Measurements from ENCODE around the gene RILP. TPM values are rescaled to one million over a fixed set of nuclear protein-coding genes. Genes with fewer than 3 reads are reported as not detected.

The RILP gene
- total RNA-seq, 1 experiment from 2014 or later, result 25.4 TPM

DNA sequence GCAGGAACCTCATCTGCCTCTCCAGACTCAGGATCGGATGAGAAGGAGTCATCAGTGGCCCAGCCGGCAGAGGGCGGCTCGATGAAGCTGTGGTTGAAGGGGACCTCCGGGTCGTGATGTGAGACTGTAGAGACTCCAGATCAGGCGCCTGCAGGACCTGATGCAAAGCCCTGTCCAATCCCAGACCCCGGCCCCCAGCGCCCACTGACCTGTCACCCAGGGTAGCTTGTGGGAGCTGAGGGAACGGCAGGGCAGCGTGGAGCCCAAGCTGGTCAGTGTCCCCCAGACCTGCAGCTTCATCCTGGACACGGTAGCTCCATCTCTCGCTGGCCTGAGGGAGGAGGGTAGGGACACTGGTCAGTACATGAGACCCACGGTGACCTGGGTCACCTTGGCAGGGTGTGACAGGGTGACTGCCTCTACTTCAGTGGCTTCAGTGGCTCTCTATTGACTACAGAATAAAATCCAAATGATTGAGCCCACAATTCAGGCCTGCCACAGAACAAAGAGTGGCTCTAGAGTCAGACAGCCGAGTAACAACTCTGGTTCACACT, 12.9 kb downstream of the RILP start:
- no peak for DNase-seq (ENCODE audit: low read depth)
- in situ Hi-C loops (cut with HindIII; ENCODE audit: low pct_unique_long_range_greater_than_20kb, low sequenced_read_pairs), result no loop called here

DNA sequence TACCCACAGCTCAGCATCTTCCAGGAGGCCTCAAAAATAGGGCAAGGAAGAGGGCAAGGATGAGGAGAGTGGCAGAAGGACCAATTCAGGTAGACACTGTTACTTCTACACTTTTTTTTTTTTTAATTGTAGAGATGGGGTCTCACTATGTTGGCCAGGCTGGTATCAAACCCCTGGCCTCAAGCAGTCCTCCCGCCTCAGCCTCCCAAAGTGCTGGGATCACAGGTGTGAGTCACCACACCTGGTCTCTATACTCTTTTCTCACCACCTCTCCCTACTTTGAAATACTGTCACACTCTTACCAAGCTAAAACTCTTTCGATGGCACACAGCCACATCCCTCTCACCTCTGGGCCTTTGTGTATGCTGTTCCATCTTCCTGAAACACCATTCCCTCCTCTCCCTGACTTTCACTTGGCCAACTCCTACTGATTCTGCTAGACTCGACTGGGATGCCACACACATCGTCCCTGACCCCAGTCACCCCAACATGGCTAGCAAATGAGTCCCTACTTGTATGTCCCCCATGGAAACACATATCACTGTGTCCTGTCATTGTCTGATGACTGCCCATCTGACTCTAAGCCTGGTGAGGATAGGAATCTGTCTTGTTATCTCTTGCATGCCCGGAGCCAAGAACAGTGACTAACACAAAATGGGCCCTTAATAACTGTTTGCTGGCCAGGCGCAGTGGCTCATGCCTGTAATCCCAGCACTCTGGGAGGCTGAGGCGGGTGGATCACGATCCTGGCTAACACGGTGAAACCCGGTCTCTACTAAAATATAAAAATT, 13.8 kb downstream of the RILP start:
- no peak for DNase-seq (ENCODE audit: low read depth)
- in situ Hi-C loops (cut with HindIII; ENCODE audit: low pct_unique_long_range_greater_than_20kb, low sequenced_read_pairs), result no loop called here

DNA sequence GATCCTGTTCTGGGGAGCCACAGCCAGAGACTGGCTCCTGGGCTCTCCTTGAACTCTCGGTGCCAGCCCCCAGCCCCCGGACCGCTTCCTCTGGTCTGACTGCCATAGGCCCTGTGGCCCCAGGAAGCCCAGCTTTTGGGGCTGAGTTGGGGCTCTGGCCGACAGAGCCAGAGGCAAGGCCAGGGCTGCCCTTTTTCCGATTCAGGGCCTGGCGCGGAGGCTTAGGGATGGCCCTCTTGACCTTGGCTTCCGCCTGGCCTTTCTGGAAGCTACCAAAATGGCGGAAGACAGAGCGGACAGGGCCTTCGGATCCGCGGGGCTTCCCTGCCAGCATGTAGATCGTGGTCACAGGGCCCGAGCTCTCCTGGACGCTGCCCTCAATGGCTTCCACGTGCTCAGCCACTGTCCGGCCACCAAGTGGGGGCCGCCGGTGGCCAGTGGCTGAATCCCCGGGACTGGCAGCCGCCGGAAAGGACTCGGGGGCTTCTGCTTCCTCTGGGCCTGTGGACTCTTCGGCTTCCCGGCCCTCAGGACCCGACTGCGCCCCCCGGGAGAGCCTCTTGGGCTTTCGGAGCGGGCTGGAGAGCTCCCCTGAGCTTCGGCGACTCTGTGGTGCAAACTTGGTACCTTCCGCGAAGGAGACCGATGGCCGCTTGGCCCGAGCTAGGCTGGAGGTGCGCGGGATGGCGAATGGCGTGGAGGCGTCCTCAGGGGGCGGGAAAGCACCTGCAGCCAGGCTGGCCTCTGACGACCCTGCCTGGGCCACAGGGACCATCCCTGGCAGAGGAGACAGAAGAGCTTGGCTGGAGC, 14.6 kb downstream of the RILP start:
- no peak for DNase-seq (ENCODE audit: low read depth)
- in situ Hi-C loops (cut with HindIII; ENCODE audit: low pct_unique_long_range_greater_than_20kb, low sequenced_read_pairs), result no loop called here

DNA sequence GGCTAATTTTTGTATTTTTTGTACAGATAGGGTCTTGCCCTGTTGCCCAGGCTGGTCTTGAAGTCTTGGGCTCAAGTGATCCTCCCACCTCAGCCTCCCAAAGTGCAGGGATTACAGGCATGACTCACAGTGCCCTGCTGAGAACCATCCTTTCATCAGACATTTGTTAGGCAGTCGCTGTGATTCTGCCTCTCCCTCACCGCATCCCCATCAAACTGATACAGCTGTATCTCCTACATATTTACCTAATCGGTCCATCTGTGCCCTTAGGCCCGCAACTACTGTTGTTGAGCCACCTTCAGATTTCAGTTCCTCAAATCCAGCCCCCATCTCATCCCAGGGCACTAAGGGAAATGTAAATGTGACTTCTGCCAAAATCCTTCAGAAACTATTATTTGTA, 19.0 kb downstream of the RILP start:
- in situ Hi-C loops (cut with HindIII; ENCODE audit: low pct_unique_long_range_greater_than_20kb, low sequenced_read_pairs), result no loop called here

DNA sequence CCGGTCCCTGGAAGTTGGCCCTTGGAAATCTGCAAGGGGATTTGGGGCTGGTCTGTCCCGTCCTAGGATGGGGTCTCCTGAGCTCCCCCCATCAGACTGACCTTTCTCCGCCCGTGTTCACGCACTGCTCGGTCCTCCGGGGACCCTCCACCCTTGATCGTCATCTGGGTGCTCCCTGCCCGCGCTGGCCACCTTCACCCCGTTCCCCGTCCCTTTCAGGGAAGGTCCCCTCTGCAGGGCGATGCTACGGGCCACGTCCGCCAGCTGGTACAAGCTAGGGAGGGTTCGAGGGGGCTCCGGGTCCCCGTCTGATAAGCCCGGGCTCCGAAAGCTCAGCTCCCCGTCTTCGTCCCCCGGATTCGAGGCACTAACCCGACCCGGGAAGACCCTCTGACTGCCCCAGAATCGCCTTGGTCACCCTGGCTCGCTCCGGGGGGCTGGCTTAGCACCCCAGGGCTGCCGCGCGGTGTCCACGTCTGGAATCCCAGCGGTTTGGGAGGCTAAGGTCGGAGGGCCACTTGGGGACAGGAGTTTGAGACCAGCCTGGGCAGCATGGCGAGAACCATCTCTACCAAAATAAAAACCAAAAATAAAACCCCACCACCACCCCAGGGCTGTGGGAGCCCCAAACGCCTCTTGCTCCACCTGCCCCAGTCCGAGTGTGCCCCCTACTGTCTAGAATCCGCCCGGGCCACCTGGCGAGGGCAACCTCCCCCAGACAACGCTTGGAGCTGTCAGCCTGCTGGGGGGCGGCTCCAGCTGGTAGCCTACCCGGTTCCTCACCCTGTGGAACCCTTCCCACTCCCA, 20.0 kb downstream of the RILP start:
- in situ Hi-C loops (cut with HindIII; ENCODE audit: low pct_unique_long_range_greater_than_20kb, low sequenced_read_pairs), result no loop called here
- no peak for DNase-seq (ENCODE audit: low read depth)

More for the DNA sequence above, 19.0 kb downstream of the RILP start:
- DNase-seq (ENCODE audit: low read depth), result no peak

DNA sequence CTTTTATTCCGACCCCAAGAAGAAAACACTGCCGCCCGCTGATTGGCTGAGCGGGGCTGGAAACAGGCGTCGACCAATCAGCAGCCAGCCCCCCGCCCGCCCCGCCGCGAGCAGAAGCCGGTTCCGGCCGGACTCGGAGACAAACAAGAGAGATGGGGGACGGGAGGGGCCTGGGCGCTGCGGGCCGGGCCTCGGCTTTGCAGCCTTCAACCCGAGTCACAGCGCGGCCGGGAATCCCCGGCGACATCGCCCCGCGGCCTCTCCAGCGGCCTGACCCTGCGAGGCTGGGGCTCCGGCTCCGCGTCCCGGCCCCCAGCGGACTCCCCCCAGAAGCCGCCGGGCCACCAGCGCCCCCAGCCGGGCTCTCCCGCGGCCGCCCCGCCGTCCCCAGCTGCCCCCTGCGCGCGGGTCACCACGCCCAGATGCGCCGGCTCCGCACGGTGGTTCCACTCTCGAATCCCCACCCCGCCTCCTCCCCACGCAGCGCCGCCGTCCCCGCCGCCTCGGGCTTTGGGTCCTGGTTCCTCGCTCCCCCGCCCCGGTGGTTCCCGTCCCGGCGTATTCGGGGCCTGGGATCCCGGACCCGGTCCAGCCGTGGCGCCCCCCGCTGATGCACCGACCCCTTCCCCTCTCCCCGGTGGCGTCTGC, 20.7 kb downstream of the RILP start:
- in situ Hi-C loops (cut with HindIII; ENCODE audit: low pct_unique_long_range_greater_than_20kb, low sequenced_read_pairs), result no loop called here
- peak; percentile 93 for DNase-seq (ENCODE audit: low read depth)

DNA sequence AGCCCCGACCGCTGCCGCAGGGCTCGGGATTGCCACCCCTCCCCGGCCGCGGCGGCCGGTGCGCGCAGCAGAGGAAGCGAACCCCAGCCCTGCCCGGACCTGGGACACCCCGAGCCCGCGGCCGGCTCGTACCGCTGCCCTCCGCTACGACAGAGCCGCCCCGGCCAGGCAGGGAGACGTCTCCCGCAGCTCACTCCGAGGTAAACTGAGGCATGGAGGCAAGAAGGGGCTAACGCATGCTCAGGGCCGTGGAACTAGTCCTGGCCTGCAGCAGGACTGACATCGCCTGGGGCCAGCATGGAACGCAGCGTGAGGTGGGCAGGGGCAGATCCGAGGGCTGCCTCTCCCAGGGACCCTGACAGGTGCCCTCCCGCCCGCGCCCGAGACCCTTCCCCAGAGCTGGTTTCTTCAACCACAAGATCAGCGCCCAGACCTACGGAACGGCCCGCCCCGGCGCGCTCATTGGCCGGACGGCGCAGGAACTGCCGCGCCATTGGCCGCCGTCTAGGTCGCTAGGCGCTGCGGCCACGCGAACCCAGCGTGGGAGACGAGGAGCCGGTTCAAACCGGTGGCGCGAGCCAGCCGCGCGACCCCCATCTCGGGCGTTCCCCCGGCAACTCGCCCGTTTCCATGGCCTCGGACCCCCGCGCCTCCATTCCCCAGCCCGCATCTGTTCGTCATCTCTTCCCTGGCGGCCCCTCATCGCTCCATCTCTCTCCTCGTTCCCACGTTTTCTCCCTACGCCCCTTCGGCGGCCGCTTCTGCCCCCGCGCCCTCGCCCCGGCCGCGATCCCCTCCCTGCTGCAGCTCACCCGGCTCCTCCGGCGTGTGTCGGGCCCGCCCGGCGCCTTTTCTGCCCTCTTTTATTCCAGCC, 21.4 kb downstream of the RILP start, which contains the start of gene SLC43A2:
Gene SLC43A2, minus strand, starts transcription at position 853 of the 874 bp plus-strand sequence. CDS start 960 bp downstream, outside the sequence.
- in situ Hi-C loops (cut with HindIII; ENCODE audit: low pct_unique_long_range_greater_than_20kb, low sequenced_read_pairs), result no loop called here
- peak; percentile 65 for DNase-seq (ENCODE audit: low read depth)

DNA sequence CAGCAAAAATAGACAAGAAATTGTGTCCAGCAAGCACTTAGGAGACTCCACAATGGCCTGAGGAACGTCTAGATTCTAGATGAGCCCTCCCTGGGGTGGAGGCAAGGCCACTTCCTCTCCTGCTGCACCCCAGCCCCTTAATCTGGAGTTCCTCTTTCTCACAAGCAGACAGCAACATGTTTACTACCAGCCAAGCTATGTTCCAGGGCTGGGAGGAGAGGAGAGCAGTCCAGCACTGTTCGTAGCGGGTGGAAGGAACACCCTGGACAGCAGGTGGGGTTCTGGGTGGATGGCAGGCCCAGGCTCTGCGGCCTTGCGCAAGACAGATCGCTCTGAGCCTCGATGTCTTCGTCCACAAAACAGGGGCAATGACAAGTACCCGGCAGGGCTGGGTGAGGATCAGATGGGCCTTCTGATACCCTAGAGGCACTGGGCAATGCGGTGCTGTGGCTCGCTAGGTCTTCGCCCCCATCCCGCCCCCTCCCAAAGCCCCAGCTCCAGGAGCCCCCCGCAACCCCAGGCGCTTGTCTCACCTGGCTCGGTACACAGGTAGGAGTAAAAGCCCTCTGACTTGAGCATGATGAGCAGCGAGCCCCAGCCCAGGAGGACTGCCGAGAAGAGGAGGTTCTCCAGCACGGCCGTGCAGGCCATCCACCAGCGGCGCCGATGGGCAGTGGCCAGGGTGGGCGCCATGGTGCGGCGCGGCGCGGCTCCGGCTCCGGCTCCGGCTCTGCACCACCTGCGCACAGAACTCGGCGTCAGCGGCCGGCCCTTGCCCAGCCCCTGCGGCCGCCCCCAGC, 22.3 kb downstream of the RILP start:
- in situ Hi-C loops (cut with HindIII; ENCODE audit: low pct_unique_long_range_greater_than_20kb, low sequenced_read_pairs), result no loop called here

DNA sequence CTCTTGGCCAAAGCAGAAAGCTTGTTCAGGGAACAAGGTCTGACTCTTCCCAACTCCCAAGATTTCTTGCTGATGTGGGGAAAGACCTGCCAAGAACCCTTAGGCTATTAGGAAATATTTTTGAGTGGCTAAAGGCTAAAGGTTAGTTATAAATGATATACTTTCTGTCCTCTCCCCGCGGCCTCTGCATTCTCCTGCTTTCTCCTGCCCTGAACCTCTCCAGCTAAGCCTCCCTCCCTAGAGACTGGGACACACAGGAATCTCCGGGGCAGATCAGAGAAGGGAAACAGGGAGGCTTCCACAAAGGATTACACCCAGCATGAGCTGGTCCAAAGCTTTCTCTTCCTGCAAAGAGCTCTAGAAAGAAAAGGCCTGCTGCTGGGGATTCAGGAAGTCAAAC, 23.3 kb downstream of the RILP start:
- in situ Hi-C loops (cut with HindIII; ENCODE audit: low pct_unique_long_range_greater_than_20kb, low sequenced_read_pairs), result no loop called here

More for the DNA sequence above, 22.3 kb downstream of the RILP start:
- DNase-seq (ENCODE audit: low read depth), result no peak

DNA sequence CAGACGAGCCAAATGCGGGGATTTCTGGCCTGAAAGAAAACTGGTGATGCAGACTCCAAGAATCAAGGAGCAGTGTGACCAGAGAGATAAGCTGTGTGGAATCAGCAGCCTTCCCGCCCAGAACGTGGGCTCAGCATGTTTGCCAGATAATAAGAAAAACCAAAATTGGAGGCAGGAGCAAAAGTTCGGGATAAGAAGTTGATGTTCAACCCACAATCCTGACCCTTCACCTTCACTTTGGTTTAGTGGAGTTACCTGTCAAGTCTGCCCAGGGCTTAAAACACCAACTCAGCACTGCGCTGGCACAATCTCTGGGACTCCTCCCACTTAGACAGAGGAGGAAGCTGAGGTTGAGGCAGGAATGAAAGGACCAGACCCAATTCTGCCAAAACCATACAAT, 24.1 kb downstream of the RILP start:
- in situ Hi-C loops (cut with HindIII; ENCODE audit: low pct_unique_long_range_greater_than_20kb, low sequenced_read_pairs), result no loop called here
- DNase-seq (ENCODE audit: low read depth), result no peak

More for the DNA sequence above, 23.3 kb downstream of the RILP start:
- DNase-seq (ENCODE audit: low read depth), result no peak

DNA sequence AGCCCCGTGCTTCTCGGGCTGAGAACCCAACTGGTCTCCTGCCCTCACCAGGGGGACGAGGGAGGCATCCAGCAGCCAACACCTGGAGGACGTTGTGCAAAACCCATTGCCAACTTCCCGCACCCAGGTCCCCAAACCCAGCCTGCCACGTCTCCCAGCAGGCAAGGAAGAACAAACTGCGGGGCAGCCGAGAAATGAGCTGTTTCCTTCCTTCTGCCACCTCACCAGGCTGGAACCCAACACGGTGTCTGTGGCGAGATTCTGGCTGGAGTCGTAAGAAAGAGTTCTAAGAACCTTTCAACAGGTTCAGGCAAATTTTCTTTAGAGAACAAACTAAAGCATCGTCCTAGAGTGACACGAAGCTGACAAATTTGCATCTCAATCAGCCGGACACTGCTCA, 24.6 kb downstream of the RILP start:
- in situ Hi-C loops (cut with HindIII; ENCODE audit: low pct_unique_long_range_greater_than_20kb, low sequenced_read_pairs), result no loop called here

DNA sequence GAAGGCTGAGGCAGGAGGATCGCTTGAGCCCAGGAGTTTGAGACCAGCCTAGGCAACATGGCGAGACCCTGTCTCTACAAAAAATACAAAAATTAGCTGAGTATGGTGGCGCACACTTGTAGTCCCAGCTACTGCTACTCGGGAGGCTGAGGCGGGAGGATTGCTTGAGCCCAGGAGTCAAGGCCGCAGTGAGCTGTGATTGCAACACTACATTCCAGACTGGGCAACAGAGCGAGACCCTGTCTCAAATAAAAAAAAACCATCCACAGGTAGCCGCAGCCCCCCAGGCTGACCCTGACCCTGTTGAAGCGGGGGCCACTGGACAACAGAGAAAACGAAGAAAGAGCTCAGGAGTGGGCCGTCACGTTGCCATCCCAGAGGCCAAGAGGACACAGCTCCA, 25.0 kb downstream of the RILP start:
- in situ Hi-C loops (cut with HindIII; ENCODE audit: low pct_unique_long_range_greater_than_20kb, low sequenced_read_pairs), result no loop called here
- no peak for DNase-seq (ENCODE audit: low read depth)

More for the DNA sequence above, 24.6 kb downstream of the RILP start:
- DNase-seq (ENCODE audit: low read depth), result no peak

DNA sequence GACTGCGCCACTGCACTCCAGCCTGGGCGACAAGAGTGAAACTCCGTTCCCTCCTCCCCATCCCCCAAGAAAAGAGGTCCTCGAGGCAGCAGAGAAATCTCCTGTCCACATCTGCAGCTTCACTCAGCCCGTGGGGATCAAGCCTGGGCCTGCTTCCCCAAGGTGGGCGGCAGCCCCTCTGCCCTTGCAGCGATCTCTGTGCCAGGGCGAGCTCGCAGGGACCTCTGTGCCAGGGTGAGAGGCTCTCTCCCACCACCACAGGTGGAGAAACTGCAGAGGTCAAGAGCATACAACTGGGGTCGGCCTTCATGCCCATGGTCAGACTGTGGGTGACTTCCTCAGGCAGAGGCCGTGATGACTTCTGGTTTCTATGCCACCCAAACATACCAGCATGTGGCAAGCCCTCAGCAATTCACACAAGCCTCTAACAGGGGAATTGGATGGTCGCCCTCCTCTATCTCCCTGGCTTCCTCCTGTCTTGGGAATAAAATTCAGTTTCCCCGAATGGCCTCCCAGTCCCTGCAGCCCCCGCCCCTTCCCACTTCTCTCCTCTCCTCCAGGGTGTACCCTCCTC, 26.5 kb downstream of the RILP start:
- DNase-seq (ENCODE audit: low read depth), result no peak
- in situ Hi-C loops (cut with HindIII; ENCODE audit: low pct_unique_long_range_greater_than_20kb, low sequenced_read_pairs), result no loop called here

DNA sequence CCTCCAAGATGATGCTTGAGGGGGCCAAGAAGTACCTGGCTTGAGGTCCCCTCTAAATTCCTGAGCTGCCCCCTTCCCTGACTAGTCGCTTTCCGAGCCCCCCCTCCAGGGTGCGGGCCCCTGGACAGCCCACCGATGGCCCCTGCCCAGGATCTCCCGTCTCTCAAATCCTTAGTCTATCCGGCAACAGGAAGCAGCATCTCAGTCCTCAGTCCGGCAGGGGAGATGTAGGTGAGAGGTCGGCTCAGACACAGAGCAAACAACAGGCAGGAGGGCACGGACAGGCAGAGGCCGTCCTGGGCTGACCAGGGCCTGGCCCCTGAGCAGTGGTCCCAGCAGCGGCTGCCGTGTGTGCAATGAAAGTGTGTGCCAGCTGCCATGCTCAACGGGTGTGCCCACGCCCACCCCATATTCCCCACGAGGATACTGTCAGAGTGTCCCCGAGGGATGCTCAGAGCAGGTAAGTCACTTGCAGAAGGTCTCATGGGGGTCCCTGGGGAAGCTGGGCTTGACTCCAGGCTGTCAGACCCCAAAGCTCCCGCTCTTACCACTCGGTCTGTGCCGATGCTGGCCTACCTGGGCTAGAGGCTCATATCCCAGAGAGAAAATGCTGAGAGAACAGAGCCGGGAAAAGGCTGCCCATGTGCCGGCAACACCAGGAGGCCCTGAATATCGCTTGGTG, 28.3 kb downstream of the RILP start:
- in situ Hi-C loops (cut with HindIII; ENCODE audit: low pct_unique_long_range_greater_than_20kb, low sequenced_read_pairs), result no loop called here
- no peak for DNase-seq (ENCODE audit: low read depth)

DNA sequence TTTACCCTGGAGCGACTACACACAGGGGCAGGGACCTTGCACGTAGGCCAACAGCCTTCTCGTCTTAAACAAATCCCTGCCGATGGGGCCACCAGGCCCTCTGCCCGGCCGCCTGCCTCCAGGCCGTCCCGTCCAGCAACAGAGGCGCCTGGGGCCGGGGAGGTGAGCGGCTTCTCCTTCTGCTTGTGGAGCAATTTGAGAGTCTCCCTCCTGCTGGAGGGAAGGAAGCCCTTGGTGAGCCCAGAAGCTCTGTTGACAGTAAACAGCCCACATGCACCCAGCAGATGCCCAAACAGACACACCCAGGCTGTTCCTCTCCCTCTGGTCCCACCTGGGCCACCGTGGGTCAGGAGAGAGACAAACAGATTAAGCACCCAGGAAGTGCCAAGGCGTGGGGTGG, 29.2 kb downstream of the RILP start:
- in situ Hi-C loops (cut with HindIII; ENCODE audit: low pct_unique_long_range_greater_than_20kb, low sequenced_read_pairs), result no loop called here

More for the DNA sequence above, 29.2 kb downstream of the RILP start:
- DNase-seq (ENCODE audit: low read depth), result no peak
